Type B pancreatic cell (in vitro differentiated cells): Measurements from ENCODE around the gene SNX33. TPM values are rescaled to one million over a fixed set of nuclear protein-coding genes. Genes with fewer than 3 reads are reported as not detected.
"Not testable (repeated sequence)": the region's sequence is repeated elsewhere in the genome, so short reads cannot be mapped to it uniquely, and the experiment has no call there.

Experiments
- DNase-seq: peaks from one replicate; pipeline ENCODE4 v3.0.0; 2021; ENCODE audit warnings: mixed read lengths; ENCODE audit not compliant: unreplicated experiment; ENCODE audit errors: extremely low spot score
- H3K27ac Mint-ChIP-seq: 2 replicates; pipeline ENCODE4 v1.8.0; 2021; ENCODE audit warnings: mild to moderate bottlenecking, mixed read lengths
- H3K27me3 Mint-ChIP-seq: 2 replicates; pipeline ENCODE4 v1.8.0; 2021; ENCODE audit warnings: mixed read lengths
- H3K36me3 Mint-ChIP-seq: 2 replicates; pipeline ENCODE4 v1.8.0; 2021; ENCODE audit warnings: mixed read lengths
- H3K4me1 Mint-ChIP-seq: one replicate; pipeline ENCODE4 v1.8.0; 2021; ENCODE audit warnings: mixed read lengths; ENCODE audit not compliant: unreplicated experiment
- H3K4me3 Mint-ChIP-seq: 2 replicates; pipeline ENCODE4 v1.8.0; 2021; ENCODE audit warnings: mild to moderate bottlenecking, mixed read lengths
- H3K9me3 Mint-ChIP-seq: 2 replicates; pipeline ENCODE4 v1.8.0; 2021; ENCODE audit warnings: mixed read lengths
- CTCF ChIP-seq: fragments of 200-600 bp; sonication (generic); conservative IDR thresholded peaks from 2 replicates; pipeline ENCODE4 v1.5.0; 2021; ENCODE audit warnings: antibody characterized with exemption, mild to moderate bottlenecking
- total RNA-seq: library from RNA; stranded (reverse); gene quantifications from 2 replicates; pipeline ENCODE4 v1.2.1, GENCODE V29; 2021; ENCODE audit warnings: low replicate concordance

SNX33 gene
- total RNA-seq, 1 donor from 2014 or later: 24.9 TPM

DNA sequence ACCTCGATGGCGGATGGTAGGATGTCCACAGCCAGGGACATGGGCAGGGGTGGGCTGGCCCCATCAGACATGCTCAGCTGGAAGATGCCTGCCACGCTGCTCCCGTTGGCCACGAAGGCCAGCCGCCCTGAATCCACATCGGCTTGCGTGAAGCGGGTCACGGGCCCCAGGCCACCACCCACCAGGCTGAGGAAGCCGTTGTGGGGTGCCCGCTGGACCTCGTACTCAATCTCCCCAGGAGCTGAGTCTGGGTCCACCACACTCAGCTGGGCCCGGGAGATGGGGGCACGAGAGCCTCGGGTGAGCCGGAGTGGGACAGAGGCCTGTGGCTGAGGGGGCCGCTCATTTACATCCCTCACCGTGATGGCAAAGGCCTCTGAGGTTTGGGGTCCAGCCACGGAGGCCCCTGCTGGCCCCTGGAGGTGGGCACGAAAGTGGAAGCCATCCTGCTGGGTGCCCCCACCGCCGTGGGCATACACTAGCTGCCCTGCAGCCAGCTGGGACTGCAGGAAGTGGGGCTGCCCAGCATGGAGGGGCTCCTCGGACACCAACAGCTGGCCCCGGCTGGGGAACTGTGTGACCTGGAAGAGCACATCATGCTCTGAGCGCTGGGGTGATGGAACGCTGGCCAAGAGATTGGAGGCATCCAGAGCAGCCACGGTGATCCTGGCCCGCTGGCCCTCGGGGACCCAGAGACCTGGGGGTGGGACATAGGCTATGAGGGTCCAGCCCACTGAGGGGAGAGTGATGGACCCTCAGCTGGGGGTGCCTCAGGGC, 29.2 kb downstream of the SNX33 start:
- Mint-ChIP-seq H3K36me3 (no peaks in the 10 kb centered on the region), H3K4me3 (no peak overlapping the region), H3K9me3 (no peaks in the 10 kb centered on the region), H3K27me3 (no peaks in the 10 kb centered on the region), H3K4me1 (peaks cover 5% of the 10 kb centered on the region), H3K27ac (no peak overlapping the region)
- no peak for TF ChIP-seq CTCF
- DNase-seq: no peak

DNA sequence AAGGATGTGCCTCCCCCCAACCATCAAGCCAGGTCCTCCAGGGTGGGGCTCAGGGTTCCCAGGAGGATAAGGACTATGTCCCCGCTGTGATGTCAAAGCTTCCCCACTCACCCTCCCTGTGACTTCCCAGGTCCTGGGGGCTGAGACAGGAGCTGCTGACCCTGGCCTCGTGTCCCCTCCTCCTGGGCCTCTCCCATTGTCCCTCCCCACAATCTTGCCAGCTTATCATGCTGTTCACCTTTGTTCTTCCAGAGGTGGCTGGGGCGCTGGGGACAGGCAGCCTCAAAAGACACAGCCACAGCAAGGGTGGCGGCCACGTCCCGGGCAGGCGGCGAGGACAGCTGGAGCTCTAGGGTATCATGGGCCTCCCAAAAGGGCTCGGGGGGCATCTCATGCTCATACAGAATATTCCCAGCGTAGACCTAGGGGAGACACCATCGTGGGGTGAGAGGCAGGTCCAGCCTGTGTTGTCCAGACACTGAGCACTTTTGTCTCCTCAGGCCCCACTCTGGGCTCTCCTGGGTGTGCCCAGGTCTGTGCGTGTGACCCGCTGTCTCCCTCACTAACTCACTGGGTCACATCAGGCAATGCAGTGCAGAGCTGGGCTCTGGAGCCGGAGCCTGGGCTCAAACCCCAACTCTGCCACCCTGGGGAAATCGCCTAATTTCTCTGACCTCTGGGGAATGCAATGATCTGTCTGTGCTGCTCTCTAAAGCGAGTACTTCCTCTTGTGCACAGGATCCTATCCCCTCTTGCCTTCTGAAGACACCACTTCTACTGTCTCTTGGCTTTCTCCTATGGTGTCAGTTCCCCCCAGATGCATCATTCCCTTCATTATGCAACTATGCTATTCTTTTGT, 30.0 kb downstream of the SNX33 start:
- Mint-ChIP-seq H3K27ac (no peak overlapping the region), H3K27me3 (no peaks in the 10 kb centered on the region), H3K9me3 (no peaks in the 10 kb centered on the region), H3K4me3 (no peak overlapping the region), H3K36me3 (no peaks in the 10 kb centered on the region), H3K4me1 (peaks cover 1% of the 10 kb centered on the region)
- DNase-seq: no peak
- no peak for TF ChIP-seq CTCF

DNA sequence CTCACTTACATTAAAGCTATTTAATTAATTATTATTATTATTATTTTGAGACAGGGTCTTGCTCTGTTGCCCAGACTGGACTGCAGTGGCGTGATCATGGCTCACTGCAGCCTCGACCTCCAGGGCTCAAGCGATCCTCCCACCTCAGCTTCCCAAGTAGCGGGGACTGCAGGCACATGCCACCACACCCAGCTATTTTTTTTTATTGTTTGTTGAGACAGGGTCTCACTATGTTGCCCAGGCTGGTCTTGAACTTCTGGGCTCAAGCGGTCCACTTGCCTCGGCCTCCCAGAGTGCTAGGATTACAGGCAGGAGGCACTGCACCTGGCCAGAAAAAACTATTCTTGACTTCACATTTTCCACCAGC, 30.6 kb downstream of the SNX33 start:
- H3K9me3 Mint-ChIP-seq, H3K27me3 Mint-ChIP-seq, DNase-seq, H3K36me3 Mint-ChIP-seq, H3K4me1 Mint-ChIP-seq, H3K27ac Mint-ChIP-seq, H3K4me3 Mint-ChIP-seq: not testable (repeated sequence)

GRCh38 chr15:75680007-75680789, 32.5 kb downstream of the SNX33 start:
- Mint-ChIP-seq H3K27ac (no peak overlapping the region), H3K27me3 (no peaks in the 10 kb centered on the region), H3K4me1 (no peaks in the 10 kb centered on the region), H3K9me3 (no peaks in the 10 kb centered on the region), H3K4me3 (no peak overlapping the region), H3K36me3 (no peaks in the 10 kb centered on the region)
- no peak for TF ChIP-seq CTCF
- no peak for DNase-seq

DNA sequence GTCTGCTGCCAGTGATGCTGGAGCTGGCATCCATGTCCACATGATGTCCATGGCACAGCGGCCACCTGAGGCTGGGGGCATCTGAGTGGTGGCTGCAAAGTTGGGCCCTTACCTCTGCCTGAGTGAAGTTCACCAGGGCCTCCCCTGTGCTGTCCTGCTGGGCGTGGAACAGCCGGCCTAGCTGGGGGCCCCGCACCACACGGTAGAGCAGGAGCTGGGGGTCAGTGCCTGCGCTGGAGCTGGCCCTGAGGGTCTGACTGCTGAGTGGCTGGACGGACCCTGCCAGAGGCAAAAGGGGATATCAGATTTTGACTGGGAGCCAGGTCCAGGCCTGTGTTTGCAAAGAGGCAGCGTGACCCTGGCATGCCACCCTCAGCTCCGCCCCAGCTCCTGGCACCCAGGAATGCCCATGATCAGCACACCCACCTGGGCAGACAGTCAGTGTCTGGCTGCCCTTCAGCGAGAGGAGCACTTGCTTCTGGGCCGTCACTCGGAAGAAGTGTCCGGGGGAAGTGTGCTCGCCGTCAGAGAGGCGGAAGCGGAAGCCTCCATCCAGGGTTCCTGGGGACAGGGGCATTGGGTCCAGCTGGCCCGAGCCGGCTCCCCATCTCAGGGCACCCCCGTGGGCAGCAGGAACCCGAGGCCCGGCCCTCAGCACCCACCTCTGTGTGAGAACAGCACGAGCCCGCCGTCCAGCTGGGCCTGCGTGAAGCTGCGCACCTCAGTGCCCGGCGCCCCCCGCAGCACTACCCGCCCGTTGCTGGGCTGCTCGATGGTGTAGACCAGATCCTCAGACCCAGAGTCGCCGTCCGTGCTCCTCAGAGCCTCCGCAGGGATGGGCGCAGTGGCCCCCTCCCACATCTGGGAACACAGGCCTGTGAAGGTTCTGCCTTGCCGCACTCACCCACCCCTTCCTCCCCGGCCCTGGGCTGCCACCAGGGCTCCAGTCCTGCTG, 34.7 kb downstream of the SNX33 start:
- Mint-ChIP-seq H3K27ac (no peak overlapping the region), H3K4me3 (no peak overlapping the region), H3K36me3 (no peaks in the 10 kb centered on the region), H3K9me3 (no peaks in the 10 kb centered on the region), H3K4me1 (no peaks in the 10 kb centered on the region), H3K27me3 (no peaks in the 10 kb centered on the region)
- DNase-seq: no peak
- TF ChIP-seq CTCF: no peak
